GM12801 (cell line): Measurements from ENCODE around the gene DIS3L2.

ENCODE experiments used
- CTCF ChIP-seq: IDR thresholded peaks from one replicate; pipeline ENCODE4 v1.5.1; 2011; ENCODE audit warnings: control low read depth; ENCODE audit not compliant: insufficient read length; ENCODE audit errors: extremely low read depth

Gene DIS3L2

GRCh38 chr2:232058063-232058877 lies 96.8 kb downstream of the DIS3L2 start:
- TF ChIP-seq CTCF = no peak

GRCh38 chr2:232058931-232059330 lies 97.4 kb downstream of the DIS3L2 start:
- TF ChIP-seq CTCF = no peak

- no peak for TF ChIP-seq CTCF
Measured at GRCh38 chr2:232061265-232061664, 99.8 kb downstream of the DIS3L2 start.

- no peak for TF ChIP-seq CTCF
Measured at GRCh38 chr2:232073026-232073425, 111.5 kb downstream of the DIS3L2 start.

- no peak for TF ChIP-seq CTCF
Measured at GRCh38 chr2:232073699-232074098, 112.2 kb downstream of the DIS3L2 start.

- no peak for TF ChIP-seq CTCF
Measured at GRCh38 chr2:232075080-232075479, 113.6 kb downstream of the DIS3L2 start.

- no peak for TF ChIP-seq CTCF
Measured at GRCh38 chr2:232075859-232076258, 114.3 kb downstream of the DIS3L2 start.
